Measurements from ENCODE around the gene DNAH14. TPM values are rescaled to one million over a fixed set of nuclear protein-coding genes. Genes with fewer than 3 reads are reported as not detected.

DNAH14 gene
- total RNA-seq, 1 experiment from 2014 or later, result 57.3 TPM

- Histone ChIP-seq H3K4me1 (0 out of 2 replicates have a peak, but pooled peaks cover under 1% of the 10 kb centered on the region), H3K36me3 (ENCODE audit: control insufficient read depth, insufficient read depth, low read length) (no peaks in the 10 kb centered on the region), H3K4me3 (ENCODE audit: low read depth, low read length) (no peak overlapping the region), H3K9me3 (no peaks in the 10 kb centered on the region), H3K27me3 (replicated peaks; ENCODE audit: control insufficient read depth, insufficient read depth, low read length) (no peaks in the 10 kb centered on the region)
- no peaks in the 10 kb centered on the region for H3K27me3 Mint-ChIP-seq (ENCODE audit: insufficient read depth, unreplicated experiment)
- POLR2A ChIA-PET, result no interaction called here
- TF ChIP-seq CTCF (IDR thresholded peaks at IDR 0.05; ENCODE audit: insufficient read depth in 1 of 2, low read depth in 1 of 2, low read length in 1 of 2, severe bottlenecking in 1 of 2, unreplicated experiment in 1 of 2), result no peak
- H3K4me3 Mint-ChIP-seq (ENCODE audit: unreplicated experiment), result no peak overlapping the region
- CTCF ChIA-PET, result no interaction called here
- BruUV-seq (replicated peaks), result no TSS peak
- intact Hi-C loops (cut with micrococcal nuclease; ENCODE audit: unreplicated experiment), result no loop called here
- peaks cover 1% of the 10 kb centered on the region for H3K4me1 Mint-ChIP-seq (ENCODE audit: low read depth, unreplicated experiment)
- H3K36me3 Mint-ChIP-seq (ENCODE audit: insufficient read depth, unreplicated experiment), result no peaks in the 10 kb centered on the region
- no peak for DNase-seq
- H3K27ac Mint-ChIP-seq (ENCODE audit: unreplicated experiment), result no peak overlapping the region
- no peaks in the 10 kb centered on the region for H3K9me3 Mint-ChIP-seq (ENCODE audit: unreplicated experiment)
These were observed 442.0 kb downstream of the DNAH14 start for GRCh38 chr1:225371366-225372010.

- ChIA-PET POLR2A (no interaction called here), CTCF (no interaction called here)
- Mint-ChIP-seq H3K9me3 (ENCODE audit: unreplicated experiment) (no peaks in the 10 kb centered on the region), H3K27me3 (ENCODE audit: insufficient read depth, unreplicated experiment) (no peaks in the 10 kb centered on the region), H3K27ac (ENCODE audit: unreplicated experiment) (no peak overlapping the region), H3K4me1 (ENCODE audit: low read depth, unreplicated experiment) (no peaks in the 10 kb centered on the region), H3K4me3 (ENCODE audit: unreplicated experiment) (no peak overlapping the region), H3K36me3 (ENCODE audit: insufficient read depth, unreplicated experiment) (no peaks in the 10 kb centered on the region)
- no peak for TF ChIP-seq CTCF (IDR thresholded peaks at IDR 0.05; ENCODE audit: insufficient read depth in 1 of 2, low read depth in 1 of 2, low read length in 1 of 2, severe bottlenecking in 1 of 2, unreplicated experiment in 1 of 2)
- H3K4me1 ChIP-seq, result no peaks in the 10 kb centered on the region
- H3K36me3 ChIP-seq (ENCODE audit: control insufficient read depth, insufficient read depth, low read length), result no peaks in the 10 kb centered on the region
- BruUV-seq (replicated peaks), result no TSS peak
- H3K9me3 ChIP-seq, result no peaks in the 10 kb centered on the region
- H3K27me3 ChIP-seq (replicated peaks; ENCODE audit: control insufficient read depth, insufficient read depth, low read length), result no peaks in the 10 kb centered on the region
- H3K4me3 ChIP-seq (ENCODE audit: low read depth, low read length), result no peak overlapping the region
- DNase-seq, result no peak
- intact Hi-C loops (cut with micrococcal nuclease; ENCODE audit: unreplicated experiment), result no loop called here
These were observed 443.7 kb downstream of the DNAH14 start for GRCh38 chr1:225373155-225373554.

- H3K27ac Mint-ChIP-seq (ENCODE audit: unreplicated experiment), result no peak overlapping the region
- no peaks in the 10 kb centered on the region for H3K9me3 ChIP-seq
- no peak overlapping the region for H3K4me3 Mint-ChIP-seq (ENCODE audit: unreplicated experiment)
- CTCF ChIA-PET, result no interaction called here
- H3K4me1 ChIP-seq, result no peaks in the 10 kb centered on the region
- intact Hi-C loops (cut with micrococcal nuclease; ENCODE audit: unreplicated experiment), result no loop called here
- H3K4me1 Mint-ChIP-seq (ENCODE audit: low read depth, unreplicated experiment), result peaks cover 7% of the 10 kb centered on the region
- H3K27me3 Mint-ChIP-seq (ENCODE audit: insufficient read depth, unreplicated experiment), result no peaks in the 10 kb centered on the region
- H3K36me3 ChIP-seq (ENCODE audit: control insufficient read depth, insufficient read depth, low read length), result no peaks in the 10 kb centered on the region
- H3K9me3 Mint-ChIP-seq (ENCODE audit: unreplicated experiment), result no peaks in the 10 kb centered on the region
- DNase-seq, result no peak
- POLR2A ChIA-PET, result no interaction called here
- no peak overlapping the region for H3K4me3 ChIP-seq (ENCODE audit: low read depth, low read length)
- no TSS peak for BruUV-seq (replicated peaks)
- H3K27me3 ChIP-seq (replicated peaks; ENCODE audit: control insufficient read depth, insufficient read depth, low read length), result no peaks in the 10 kb centered on the region
- no peaks in the 10 kb centered on the region for H3K36me3 Mint-ChIP-seq (ENCODE audit: insufficient read depth, unreplicated experiment)
- no peak for TF ChIP-seq CTCF (IDR thresholded peaks at IDR 0.05; ENCODE audit: insufficient read depth in 1 of 2, low read depth in 1 of 2, low read length in 1 of 2, severe bottlenecking in 1 of 2, unreplicated experiment in 1 of 2)
These were observed 445.5 kb downstream of the DNAH14 start for GRCh38 chr1:225374996-225375395.

Data from Caco-2 (cell line).